ENCODE results near the gene ELK4. TPM values are rescaled to one million over a fixed set of nuclear protein-coding genes. Genes with fewer than 3 reads are reported as not detected.

Gene ELK4
- total and polyA plus RNA-seq, 10 donors = 8.5 to 109 (median 53.5) TPM

- Histone ChIP-seq H3K27me3 (replicated peaks in 1 of 7) (no peaks in the 10 kb centered on the region), H3K27ac (peak overlapping the region; percentile 94 to 99 (median 96)), H3K9me3 (no peaks in the 10 kb centered on the region), H3K36me3 (peaks cover 0 to 8% (median 0%) of the 10 kb centered on the region in 6 donors), H3K4me1 (peaks cover 22 to 46% (median 38%) of the 10 kb centered on the region in 6 donors), H3K4me3 (peak overlapping the region in 7 of 8 donors; percentile 61 to 81 (median 64))
- DNase-seq = no peak
- TF ChIP-seq POLR2AphosphoS5 (IDR thresholded peaks at IDR 0.05) (no peak), CTCF (IDR thresholded peaks at IDR 0.05 in 8 of 11, conservative IDR thresholded peaks at IDR 0.05 in 3 of 11) (no peak), POLR2A (IDR thresholded peaks at IDR 0.05) (no peak)
- intact Hi-C loops (cut with DNase I; ENCODE audit: low total_unique reads) = loop anchor here (5.0 kb wide), 2 partner anchors 40 to 105 kb away; no protein-coding TSS in a partner anchor
- 69 to 84% (median 77%) methylated on average over 3 of the region's 3 CpGs for WGBS, 5 donors
Measured at GRCh38 chr1:205632669-205633169, 908 bp upstream of the ELK4 start.

GRCh38 chr1:205631010-205631767 lies 622 bp downstream of the ELK4 start:
- peaks cover 36 to 61% (median 54%) of the 10 kb centered on the region in 6 donors for H3K4me1 ChIP-seq

GRCh38 chr1:205630651-205631009 lies 1.2 kb downstream of the ELK4 start:
- intact Hi-C loops (cut with DNase I; ENCODE audit: low total_unique reads) = loop anchor here (5.0 kb wide), 2 partner anchors 38 to 103 kb away; no protein-coding TSS in a partner anchor

More at GRCh38 chr1:205631010-205631767, 622 bp downstream of the ELK4 start:
- H3K27ac ChIP-seq = peak overlapping the region; percentile 84 to 99 (median 96)
- DNase-seq = peak; percentile 94
- peak overlapping the region; percentile 48 to 81 (median 64) for H3K4me3 ChIP-seq
- no peaks in the 10 kb centered on the region for H3K9me3 ChIP-seq
- intact Hi-C loops (cut with DNase I; ENCODE audit: low total_unique reads) = loop anchor here (5.0 kb wide), 2 partner anchors 39 to 104 kb away; no protein-coding TSS in a partner anchor
- no peaks in the 10 kb centered on the region for H3K27me3 ChIP-seq (replicated peaks in 1 of 7)
- peaks cover 0 to 15% (median 0%) of the 10 kb centered on the region in 6 donors for H3K36me3 ChIP-seq
- TF ChIP-seq CTCF (IDR thresholded peaks at IDR 0.05 in 8 of 11, conservative IDR thresholded peaks at IDR 0.05 in 3 of 11) (no peak), POLR2A (IDR thresholded peaks at IDR 0.05) (no peak), POLR2AphosphoS5 (IDR thresholded peaks at IDR 0.05) (peak; percentile 49 to 71 (median 68))
- WGBS, 5 donors = 0 to 1% (median 0%) methylated on average over 18 to 81 of the region's 81 CpGs

More at GRCh38 chr1:205630651-205631009, 1.2 kb downstream of the ELK4 start:
- WGBS, 5 donors = 7 to 15% (median 10%) methylated on average over 3 of the region's 3 CpGs
- no peaks in the 10 kb centered on the region for H3K27me3 ChIP-seq (replicated peaks in 1 of 7)
- peaks cover 42 to 67% (median 59%) of the 10 kb centered on the region in 6 donors for H3K4me1 ChIP-seq
- no peaks in the 10 kb centered on the region for H3K9me3 ChIP-seq
- peak overlapping the region; percentile 48 to 81 (median 64) for H3K4me3 ChIP-seq
- H3K36me3 ChIP-seq = peaks cover 0 to 18% (median 0%) of the 10 kb centered on the region in 6 donors
- peak overlapping the region; percentile 84 to 99 (median 96) for H3K27ac ChIP-seq
- TF ChIP-seq POLR2AphosphoS5 (IDR thresholded peaks at IDR 0.05) (no peak), CTCF (IDR thresholded peaks at IDR 0.05 in 8 of 11, conservative IDR thresholded peaks at IDR 0.05 in 3 of 11) (no peak), POLR2A (IDR thresholded peaks at IDR 0.05) (no peak)
- no peak for DNase-seq
